ENCODE results near the gene USP14.
"Not testable (repeated sequence)": the region's sequence is repeated elsewhere in the genome, so short reads cannot be mapped to it uniquely, and the experiment has no call there.

DNA sequence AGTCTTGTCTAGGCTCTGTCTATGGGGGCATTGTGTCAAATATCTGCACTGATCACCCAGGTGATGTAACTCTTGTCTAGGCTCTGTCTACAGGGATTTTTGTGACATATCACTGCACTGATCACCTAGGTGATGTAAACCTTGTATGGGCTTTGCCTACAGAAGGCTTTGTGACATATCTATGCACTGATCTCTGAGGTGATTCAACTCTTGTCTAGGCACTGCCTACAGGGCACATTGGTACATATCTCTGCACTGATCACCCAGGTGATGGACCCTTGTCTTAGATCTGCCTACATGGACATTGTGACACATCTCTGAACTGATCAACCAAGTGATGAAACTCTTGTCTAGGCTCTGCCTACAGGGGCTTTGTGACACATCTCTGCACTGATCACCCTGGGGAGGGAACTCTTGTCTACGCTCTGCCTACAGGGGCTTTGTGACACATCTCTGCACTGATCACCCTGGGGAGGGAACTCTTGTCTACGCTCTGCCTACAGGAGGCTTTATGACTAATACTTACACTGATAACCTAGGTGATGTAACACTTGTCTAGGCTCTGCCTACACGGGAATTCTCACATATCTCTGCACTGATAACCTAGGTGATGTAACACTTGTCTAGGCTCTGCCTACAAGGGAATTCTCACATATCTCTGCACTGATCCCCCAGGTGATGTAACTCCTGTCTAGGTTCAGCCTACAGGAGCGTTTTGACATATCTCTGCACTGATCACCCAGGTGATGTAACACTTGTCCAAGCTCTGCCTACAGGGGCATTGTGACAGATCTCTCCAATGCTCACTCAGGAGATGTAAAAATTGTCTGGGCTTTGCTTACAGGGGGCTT is 47.8 kb upstream of the USP14 start:
- TF ChIP-seq, protein P1, sequence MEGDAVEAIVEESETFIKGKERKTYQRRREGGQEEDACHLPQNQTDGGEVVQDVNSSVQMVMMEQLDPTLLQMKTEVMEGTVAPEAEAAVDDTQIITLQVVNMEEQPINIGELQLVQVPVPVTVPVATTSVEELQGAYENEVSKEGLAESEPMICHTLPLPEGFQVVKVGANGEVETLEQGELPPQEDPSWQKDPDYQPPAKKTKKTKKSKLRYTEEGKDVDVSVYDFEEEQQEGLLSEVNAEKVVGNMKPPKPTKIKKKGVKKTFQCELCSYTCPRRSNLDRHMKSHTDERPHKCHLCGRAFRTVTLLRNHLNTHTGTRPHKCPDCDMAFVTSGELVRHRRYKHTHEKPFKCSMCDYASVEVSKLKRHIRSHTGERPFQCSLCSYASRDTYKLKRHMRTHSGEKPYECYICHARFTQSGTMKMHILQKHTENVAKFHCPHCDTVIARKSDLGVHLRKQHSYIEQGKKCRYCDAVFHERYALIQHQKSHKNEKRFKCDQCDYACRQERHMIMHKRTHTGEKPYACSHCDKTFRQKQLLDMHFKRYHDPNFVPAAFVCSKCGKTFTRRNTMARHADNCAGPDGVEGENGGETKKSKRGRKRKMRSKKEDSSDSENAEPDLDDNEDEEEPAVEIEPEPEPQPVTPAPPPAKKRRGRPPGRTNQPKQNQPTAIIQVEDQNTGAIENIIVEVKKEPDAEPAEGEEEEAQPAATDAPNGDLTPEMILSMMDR (IDR thresholded peaks at IDR 0.05) = not testable (repeated sequence)
- not testable (repeated sequence) for TF ChIP-seq POLR2A (IDR thresholded peaks at IDR 0.05)
